A673 (cell line): Measurements from ENCODE around the gene MED27.

Source experiments
- CTCF ChIP-seq: fragments of 300-800, 200-600 bp; sonication (generic); conservative IDR thresholded peaks from 2 replicates; pipeline ENCODE4 v1.5.1; 2017; ENCODE audit warnings: low read depth, mild to moderate bottlenecking, antibody characterized with exemption, low read length, moderate library complexity, mixed read lengths
- EZH2 ChIP-seq: fragments of 200-600 bp; sonication (generic); IDR thresholded peaks from 2 replicates; pipeline ENCODE4 v1.6.1; 2017; ENCODE audit warnings: borderline replicate concordance, low read depth, mild to moderate bottlenecking, mixed read lengths, antibody characterized with exemption, low read length; ENCODE audit not compliant: poor library complexity, severe bottlenecking

DNA sequence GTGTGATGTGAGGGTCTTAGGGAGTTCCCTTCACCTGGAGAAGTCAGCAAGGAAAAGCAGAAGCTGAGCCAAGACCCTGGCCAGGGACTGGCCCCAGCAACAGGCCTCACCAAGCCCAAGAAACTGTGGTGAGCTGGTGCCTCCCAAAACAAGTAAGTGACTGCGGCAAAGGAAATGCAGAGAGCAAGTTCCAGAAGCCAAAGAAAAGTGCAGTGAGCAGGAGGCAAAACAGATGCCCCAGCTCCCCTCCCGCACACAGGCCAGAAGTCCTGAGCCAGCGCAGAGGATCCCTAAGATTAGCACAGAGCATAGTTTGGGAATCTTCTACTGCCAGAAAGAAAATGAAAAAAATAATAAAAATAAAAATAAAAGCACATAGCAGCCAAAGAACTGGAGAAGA is 13.2 kb downstream of the MED27 start:
- TF ChIP-seq EZH2 (no peak), CTCF (no peak)
